CD1c-positive myeloid dendritic cell (primary cell): ENCODE measurements around the gene CDH11.

Experiments used
- DNase-seq: peaks from one replicate; pipeline ENCODE4 v3.0.0-alpha.2; 2016; ENCODE audit errors: extremely low spot score

The CDH11 gene

DNA sequence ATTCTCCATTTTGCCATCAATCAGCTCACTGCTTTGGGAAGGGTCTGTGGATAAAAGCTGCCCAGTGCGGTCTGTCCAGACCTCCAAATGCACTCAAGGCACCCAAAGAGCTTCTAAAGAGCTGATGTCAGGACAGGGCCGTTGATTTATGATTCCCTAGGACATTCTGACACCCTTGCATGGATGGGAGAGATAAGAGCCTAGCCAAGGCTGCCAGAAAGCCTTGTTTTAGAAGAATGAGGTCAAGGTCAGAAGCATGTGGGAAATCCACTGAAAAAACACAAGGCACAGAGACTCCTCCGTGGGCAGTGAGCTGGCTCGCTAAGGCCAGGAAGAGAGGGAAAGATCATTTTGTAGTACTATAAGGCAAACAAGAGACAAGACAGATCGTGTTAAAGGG, 214.0 kb downstream of the CDH11 start:
- no peak for DNase-seq

GRCh38 chr16:64903770-64904169, 218.1 kb downstream of the CDH11 start:
- DNase-seq, result no peak

DNA sequence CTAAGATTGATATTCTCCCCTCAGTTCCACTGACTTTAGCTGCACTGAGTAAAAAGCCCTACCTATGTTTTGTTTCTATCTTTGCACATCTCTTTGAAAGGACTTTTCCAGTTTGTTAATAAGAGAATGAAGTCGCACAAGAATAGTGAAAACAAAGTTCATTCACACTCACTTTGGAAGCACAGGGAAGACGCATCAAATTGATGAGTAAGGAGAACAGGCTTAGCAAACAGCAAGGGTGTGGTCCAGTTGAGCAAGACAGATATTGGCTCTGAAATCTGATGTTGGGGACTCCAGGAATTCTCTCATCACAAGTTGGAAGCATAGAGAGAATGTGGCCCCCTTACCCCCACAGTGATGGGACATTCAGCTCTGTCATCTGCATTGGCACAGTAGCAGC, 221.3 kb downstream of the CDH11 start:
- DNase-seq, result no peak

GRCh38 chr16:64900019-64900418, 221.8 kb downstream of the CDH11 start:
- no peak for DNase-seq

DNA sequence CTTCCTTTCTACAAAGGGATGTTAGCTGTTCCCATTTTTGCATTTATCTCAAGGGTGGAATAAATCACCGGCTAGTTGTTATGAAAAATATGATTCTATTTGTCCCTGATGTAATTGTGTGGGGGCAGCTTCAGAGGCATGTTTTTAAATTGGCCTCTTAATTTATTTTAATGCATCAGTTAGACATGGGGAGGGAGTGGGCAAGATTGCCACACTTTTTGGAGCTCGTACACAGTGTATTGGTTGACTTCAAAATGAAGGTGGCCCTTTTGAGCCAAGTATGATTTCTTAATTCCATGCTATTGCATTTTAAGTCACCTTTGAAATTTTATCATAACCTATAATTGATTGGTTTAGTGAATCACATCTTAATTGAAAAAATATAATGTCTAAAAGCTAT, 223.7 kb downstream of the CDH11 start:
- DNase-seq, result no peak
